ENCODE data around the gene CLCN6.

DNA sequence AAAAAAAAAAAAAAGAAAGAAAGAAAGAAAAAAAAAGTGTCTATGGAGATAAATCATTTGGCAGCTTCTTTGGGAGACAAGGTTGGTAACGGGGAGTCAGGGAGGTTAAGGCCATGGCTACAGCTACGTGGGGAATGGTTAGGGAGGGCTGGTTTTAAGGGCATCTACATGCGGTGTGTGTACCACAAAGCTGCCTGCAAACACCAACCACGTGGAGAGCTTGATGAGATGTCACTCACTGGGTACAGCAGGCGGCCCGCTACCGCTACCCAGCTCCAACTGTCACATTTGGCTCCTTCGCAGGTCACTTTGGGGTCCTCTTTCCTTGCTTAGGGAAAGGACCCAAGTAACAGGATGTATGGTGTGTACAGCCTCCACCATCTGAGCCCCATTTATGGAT lies 48.5 kb downstream of the CLCN6 start:
- TF ChIP-seq, protein P1, sequence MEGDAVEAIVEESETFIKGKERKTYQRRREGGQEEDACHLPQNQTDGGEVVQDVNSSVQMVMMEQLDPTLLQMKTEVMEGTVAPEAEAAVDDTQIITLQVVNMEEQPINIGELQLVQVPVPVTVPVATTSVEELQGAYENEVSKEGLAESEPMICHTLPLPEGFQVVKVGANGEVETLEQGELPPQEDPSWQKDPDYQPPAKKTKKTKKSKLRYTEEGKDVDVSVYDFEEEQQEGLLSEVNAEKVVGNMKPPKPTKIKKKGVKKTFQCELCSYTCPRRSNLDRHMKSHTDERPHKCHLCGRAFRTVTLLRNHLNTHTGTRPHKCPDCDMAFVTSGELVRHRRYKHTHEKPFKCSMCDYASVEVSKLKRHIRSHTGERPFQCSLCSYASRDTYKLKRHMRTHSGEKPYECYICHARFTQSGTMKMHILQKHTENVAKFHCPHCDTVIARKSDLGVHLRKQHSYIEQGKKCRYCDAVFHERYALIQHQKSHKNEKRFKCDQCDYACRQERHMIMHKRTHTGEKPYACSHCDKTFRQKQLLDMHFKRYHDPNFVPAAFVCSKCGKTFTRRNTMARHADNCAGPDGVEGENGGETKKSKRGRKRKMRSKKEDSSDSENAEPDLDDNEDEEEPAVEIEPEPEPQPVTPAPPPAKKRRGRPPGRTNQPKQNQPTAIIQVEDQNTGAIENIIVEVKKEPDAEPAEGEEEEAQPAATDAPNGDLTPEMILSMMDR (IDR thresholded peaks at IDR 0.05): no peak
- no peak for TF ChIP-seq POLR2AphosphoS5 (IDR thresholded peaks at IDR 0.05)
